ENCODE measurements around the gene RPL11. TPM values are rescaled to one million over a fixed set of nuclear protein-coding genes. Genes with fewer than 3 reads are reported as not detected.
A peak's percentile ranks its signal among the peaks of the same experiment; 100 is the strongest.

Gene RPL11
- total and polyA plus RNA-seq, 2 of the 4 experiments (the other 2 are of a cell fraction): 452 to 1,692 TPM

- H3K9me3 ChIP-seq (ENCODE audit: control insufficient read depth, insufficient read depth, low read length): no peaks in the 10 kb centered on the region
- TF ChIP-seq MAFK (IDR thresholded peaks at IDR 0.05; ENCODE audit: low read depth, low read length): no peak
- TF ChIP-seq CTCF (conservative IDR thresholded peaks at IDR 0.05; ENCODE audit: low read depth, low read length): no peak
- no peak for TF ChIP-seq RFX5 (IDR thresholded peaks at IDR 0.05; ENCODE audit: low read depth, low read length)
- no peak for TF ChIP-seq MAZ (IDR thresholded peaks at IDR 0.05; ENCODE audit: borderline replicate concordance, low read depth, low read length)
- no peak for TF ChIP-seq FOS (IDR thresholded peaks at IDR 0.05; ENCODE audit: low read depth, low read length)
- TF ChIP-seq NFE2L2 (IDR thresholded peaks at IDR 0.05; ENCODE audit: low read depth, low read length): no peak
- TF ChIP-seq MXI1 (IDR thresholded peaks at IDR 0.05; ENCODE audit: borderline replicate concordance, low read depth, low read length): no peak
- TF ChIP-seq CHD1 (IDR thresholded peaks at IDR 0.05; ENCODE audit: low read depth, low read length): no peak
- TF ChIP-seq RCOR1 (IDR thresholded peaks at IDR 0.05; ENCODE audit: insufficient replicate concordance, low read length): no peak
- no peak for TF ChIP-seq BHLHE40 (IDR thresholded peaks at IDR 0.05; ENCODE audit: low read depth, low read length)
- TF ChIP-seq, protein P1, sequence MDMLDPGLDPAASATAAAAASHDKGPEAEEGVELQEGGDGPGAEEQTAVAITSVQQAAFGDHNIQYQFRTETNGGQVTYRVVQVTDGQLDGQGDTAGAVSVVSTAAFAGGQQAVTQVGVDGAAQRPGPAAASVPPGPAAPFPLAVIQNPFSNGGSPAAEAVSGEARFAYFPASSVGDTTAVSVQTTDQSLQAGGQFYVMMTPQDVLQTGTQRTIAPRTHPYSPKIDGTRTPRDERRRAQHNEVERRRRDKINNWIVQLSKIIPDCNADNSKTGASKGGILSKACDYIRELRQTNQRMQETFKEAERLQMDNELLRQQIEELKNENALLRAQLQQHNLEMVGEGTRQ (IDR thresholded peaks at IDR 0.05; ENCODE audit: low read depth, low read length): no peak
- in situ Hi-C loops (cut with MboI; ENCODE audit: low sequenced_read_pairs): no loop called here
- H3K4me2 ChIP-seq (ENCODE audit: low read depth, low read length): no peak overlapping the region
- H2AFZ ChIP-seq (replicated peaks; ENCODE audit: low read length, poor library complexity): no peak overlapping the region
- ChIA-PET CTCF (interaction anchor here (0.6 to 1.4 kb wide), 3 partner anchors 19 to 671 kb away, joined by 3 to 4 read pairs (median 3); partner anchors contain the start of gene RPL11), POLR2A (ENCODE audit: unreplicated experiment) (no interaction called here)
- H3K14ac ChIP-seq (replicated peaks; ENCODE audit: low read depth, low read length): no peak overlapping the region
- H3K4me1 ChIP-seq (ENCODE audit: control insufficient read depth, insufficient read depth, low read length): no peaks in the 10 kb centered on the region
- H3K56ac ChIP-seq (ENCODE audit: extremely low read depth, insufficient read depth, low read length): no peak overlapping the region
- H4K91ac ChIP-seq (ENCODE audit: insufficient read depth, low read depth, low read length): no peak overlapping the region
- 8% methylated on average over 4 of the region's 6 CpGs; no CpG with 5 or more reads in 1 of the 2 experiments for WGBS, 2 experiments (ENCODE audit: extremely low coverage in 2 of 2, insufficient read length in 1 of 2)
- H2AK5ac ChIP-seq (ENCODE audit: low read depth, low read length): no peak overlapping the region
- H3K18ac ChIP-seq (ENCODE audit: low read depth, low read length): no peak overlapping the region
- peaks cover 26% of the 10 kb centered on the region for H3K27me3 ChIP-seq (ENCODE audit: control insufficient read depth, insufficient read depth, low read length)
- no peak overlapping the region for H4K5ac ChIP-seq (ENCODE audit: low read depth, low read length)
- no peak overlapping the region for H3K4me3 ChIP-seq (ENCODE audit: insufficient read depth, low read depth, low read length)
- dilution Hi-C loops (cut with HindIII; ENCODE audit: low sequenced_read_pairs, unreplicated experiment): no loop called here
- DNase-seq (peak; percentile 69), ATAC-seq (ENCODE audit: low read depth) (peak; percentile 92)
- no peak overlapping the region for H2BK5ac ChIP-seq (ENCODE audit: low read depth, low read length, poor library complexity, severe bottlenecking)
- no peak overlapping the region for H3K4ac ChIP-seq (ENCODE audit: low read depth, low read length)
- no peak overlapping the region for H2BK15ac ChIP-seq (ENCODE audit: low read depth, low read length)
- H4K8ac ChIP-seq (ENCODE audit: low read depth in 2 of 2, low read length in 2 of 2): no peak overlapping the region
- H3K27ac ChIP-seq (ENCODE audit: insufficient read depth, low read length): no peak overlapping the region
- H2BK120ac ChIP-seq (ENCODE audit: low read depth, low read length): no peak overlapping the region
- no TSS peak for BruUV-seq (replicated peaks)
- 0 out of 2 replicates have a peak, but pooled peaks cover 3% of the 10 kb centered on the region for H3K9me1 ChIP-seq (ENCODE audit: insufficient read depth, low read length)
- H3K9ac ChIP-seq (ENCODE audit: low read depth, low read length): no peak overlapping the region
- H3K36me3 ChIP-seq (ENCODE audit: control insufficient read depth, insufficient read depth, low read length): no peaks in the 10 kb centered on the region
- intact Hi-C loops (cut with micrococcal nuclease): no loop called here
- H4K20me1 ChIP-seq (ENCODE audit: insufficient read depth, low read length): no peaks in the 10 kb centered on the region
- no peak overlapping the region for H2BK20ac ChIP-seq (ENCODE audit: low read depth, low read length)
- H3K23ac ChIP-seq (ENCODE audit: low read depth, low read length): no peak overlapping the region
- H2AK9ac ChIP-seq (replicated peaks; ENCODE audit: low read depth, low read length, poor library complexity): no peak overlapping the region
- no peaks in the 10 kb centered on the region for H3K79me1 ChIP-seq (ENCODE audit: low read depth in 1 of 2, low read length in 2 of 2)
Measured at GRCh38 chr1:23673086-23673813, 18.4 kb upstream of the RPL11 start.
